H9 (cell line): ENCODE data around the gene TTC29. TPM values are rescaled to one million over a fixed set of nuclear protein-coding genes. Genes with fewer than 3 reads are reported as not detected.

Experiments
- DNase-seq: peaks from one replicate; pipeline ENCODE4 v3.0.0-alpha.2; 2017
- H2AFZ ChIP-seq: one replicate; pipeline ENCODE4 v1.6.1; 2013; ENCODE audit warnings: mild to moderate bottlenecking, low read length, control low read depth, moderate library complexity
- H2AK5ac ChIP-seq: 2 replicates; pipeline ENCODE4 v1.6.1; 2013; ENCODE audit warnings: low read length, control low read depth, mixed read lengths; ENCODE audit not compliant: insufficient read length
- H2BK120ac ChIP-seq: one replicate; pipeline ENCODE4 v1.6.1; 2013; ENCODE audit warnings: low read depth, mild to moderate bottlenecking, low read length, control low read depth, inconsistent platforms; ENCODE audit not compliant: poor library complexity, severe bottlenecking
- H2BK12ac ChIP-seq: 2 replicates; pipeline ENCODE4 v1.6.1; 2013; ENCODE audit warnings: low read length, control low read depth, mixed read lengths, low read depth; ENCODE audit not compliant: insufficient read length
- H2BK15ac ChIP-seq: 2 replicates; pipeline ENCODE4 v1.6.1; 2013; ENCODE audit warnings: low read depth, low read length, control low read depth
- H2BK20ac ChIP-seq: one replicate; pipeline ENCODE4 v1.6.1; 2013; ENCODE audit warnings: low read depth, mild to moderate bottlenecking, low read length, control low read depth, inconsistent platforms; ENCODE audit not compliant: poor library complexity, severe bottlenecking
- H2BK5ac ChIP-seq: 2 replicates; pipeline ENCODE4 v1.6.1; 2013; ENCODE audit warnings: low read length, control low read depth, mixed read lengths; ENCODE audit not compliant: insufficient read length
- H3K14ac ChIP-seq: 2 replicates; pipeline ENCODE4 v1.6.1; 2013; ENCODE audit warnings: low read length, control low read depth; ENCODE audit not compliant: insufficient read depth
- H3K18ac ChIP-seq: 2 replicates; pipeline ENCODE4 v1.6.1; 2013; ENCODE audit warnings: low read depth, mild to moderate bottlenecking, mixed read lengths, low read length, control low read depth; ENCODE audit not compliant: insufficient read length
- H3K23ac ChIP-seq: 2 replicates; pipeline ENCODE4 v1.6.1; 2013; ENCODE audit warnings: low read length, control low read depth, mixed read lengths, low read depth; ENCODE audit not compliant: insufficient read length
- H3K23me2 ChIP-seq: 2 replicates; pipeline ENCODE4 v1.6.1; 2013; ENCODE audit warnings: low read depth, mild to moderate bottlenecking, mixed read lengths, low read length, control low read depth; ENCODE audit not compliant: insufficient read length, poor library complexity, severe bottlenecking
- H3K27ac ChIP-seq: 2 replicates; pipeline ENCODE4 v1.5.1; 2013; ENCODE audit warnings: low read length, control low read depth, mixed read lengths, low read depth; ENCODE audit not compliant: insufficient read length
- H3K27me3 ChIP-seq: 2 replicates; pipeline ENCODE4 v1.6.1; 2013; ENCODE audit warnings: low read length, control low read depth, inconsistent platforms; ENCODE audit not compliant: insufficient read depth
- H3K4ac ChIP-seq: 2 replicates; pipeline ENCODE4 v1.6.1; 2013; ENCODE audit warnings: low read depth, mild to moderate bottlenecking, control low read depth, inconsistent platforms, low read length, moderate library complexity
- H3K4me1 ChIP-seq: 2 replicates; pipeline ENCODE4 v1.6.1; 2013; ENCODE audit warnings: low read length, control low read depth, inconsistent platforms; ENCODE audit not compliant: insufficient read depth
- H3K4me2 ChIP-seq: 2 replicates; pipeline ENCODE4 v1.6.1; 2013; ENCODE audit warnings: low read length, control low read depth, mixed read lengths; ENCODE audit not compliant: insufficient read length, insufficient read depth
- H3K56ac ChIP-seq: 2 replicates; pipeline ENCODE4 v1.6.1; 2013; ENCODE audit warnings: low read depth, mild to moderate bottlenecking, mixed read lengths, low read length, control low read depth; ENCODE audit not compliant: insufficient read length
- H3K79me1 ChIP-seq: 2 replicates; pipeline ENCODE4 v1.6.1; 2013; ENCODE audit warnings: low read depth, mild to moderate bottlenecking, moderate library complexity, low read length, control low read depth, inconsistent platforms; ENCODE audit not compliant: insufficient read depth, poor library complexity, severe bottlenecking
- H3K79me2 ChIP-seq: 2 replicates; pipeline ENCODE4 v1.6.1; 2013; ENCODE audit warnings: low read length, control low read depth, inconsistent platforms; ENCODE audit not compliant: insufficient read depth
- H3K9ac ChIP-seq: 2 replicates; pipeline ENCODE4 v1.6.1; 2013; ENCODE audit warnings: low read length, control low read depth, mixed read lengths; ENCODE audit not compliant: insufficient read length; ENCODE audit errors: extremely low read depth
- H3K9me3 ChIP-seq: one replicate; pipeline ENCODE4 v1.6.1; 2013; ENCODE audit warnings: low read depth, low read length, inconsistent platforms; ENCODE audit not compliant: control insufficient read depth
- H3T11ph ChIP-seq: one replicate; pipeline ENCODE4 v1.6.1; 2013; ENCODE audit warnings: mild to moderate bottlenecking, low read length, control low read depth, inconsistent platforms
- H4K20me1 ChIP-seq: one replicate; pipeline ENCODE4 v1.6.1; 2013; ENCODE audit not compliant: control insufficient read depth, insufficient read length, insufficient read depth
- H4K5ac ChIP-seq: 2 replicates; pipeline ENCODE4 v1.6.1; 2013; ENCODE audit warnings: low read depth, mild to moderate bottlenecking, mixed read lengths, low read length, control low read depth; ENCODE audit not compliant: insufficient read length
- H4K8ac ChIP-seq: replicated peaks from 2 replicates; pipeline ENCODE4 v1.6.1; 2013; ENCODE audit warnings: low read length, control low read depth, mixed read lengths, low read depth; ENCODE audit not compliant: insufficient read length
- H4K91ac ChIP-seq: 2 replicates; pipeline ENCODE4 v1.6.1; 2013; ENCODE audit warnings: low read depth, mild to moderate bottlenecking, moderate library complexity, mixed read lengths, low read length, control low read depth; ENCODE audit not compliant: insufficient read length
- H3K27ac Mint-ChIP-seq, 3 experiments: 2 replicates in 2 of 3; 3 replicates in 1 of 3; pipeline ENCODE4 v1.8.0; 2020 to 2021; ENCODE audit warnings: mixed read lengths in 3 of 3, mild to moderate bottlenecking in 1 of 3, moderate library complexity in 1 of 3
- H3K27me3 Mint-ChIP-seq: 2 replicates; pipeline ENCODE4 v1.8.0; 2021; ENCODE audit warnings: low read depth, mild to moderate bottlenecking, moderate library complexity, mixed read lengths
- H3K36me3 Mint-ChIP-seq, 3 experiments: 2 replicates in 2 of 3; 3 replicates in 1 of 3; pipeline ENCODE4 v1.8.0; 2020 to 2021; ENCODE audit warnings: low read depth in 3 of 3, mixed read lengths in 3 of 3; ENCODE audit not compliant: insufficient read depth in 1 of 3
- H3K4me1 Mint-ChIP-seq, 2 experiments: 2 replicates each; pipeline ENCODE4 v1.8.0; 2020; ENCODE audit warnings: mixed read lengths in 2 of 2
- H3K4me3 Mint-ChIP-seq, 2 experiments: 2 replicates in 1 of 2; 3 replicates in 1 of 2; pipeline ENCODE4 v1.8.0; 2020 to 2021; ENCODE audit warnings: mild to moderate bottlenecking in 2 of 2, mixed read lengths in 2 of 2, moderate library complexity in 1 of 2
- H3K9me3 Mint-ChIP-seq, 2 experiments: 2 replicates in 1 of 2; 3 replicates in 1 of 2; pipeline ENCODE4 v1.8.0; 2020; ENCODE audit warnings: mild to moderate bottlenecking in 2 of 2, mixed read lengths in 2 of 2, moderate library complexity in 1 of 2
- CTCF ChIP-seq: fragments of 200-600 bp; sonication (generic); conservative IDR thresholded peaks from 3 replicates; pipeline ENCODE4 v1.8.0; 2021; ENCODE audit warnings: antibody characterized with exemption, mild to moderate bottlenecking
- WGBS: extraction: QIAGEN DNeasy Blood & Tissue Kit; methylation state at CpG from one replicate; pipeline ENCODE4 v1.1.7; 2013; ENCODE audit warnings: missing lambda C conversion rate, low lambda C conversion rate, mixed read lengths; ENCODE audit not compliant: insufficient read length; ENCODE audit errors: extremely low coverage; 5-methylcytosine and 5-hydroxymethylcytosine counted together
- total RNA-seq: library from RNA; stranded (reverse); gene quantifications from 2 replicates; pipeline ENCODE4 v1.2.1, GENCODE V29; 2021

Gene TTC29
- total RNA-seq, 1 experiment from 2014 or later: not detected

DNA sequence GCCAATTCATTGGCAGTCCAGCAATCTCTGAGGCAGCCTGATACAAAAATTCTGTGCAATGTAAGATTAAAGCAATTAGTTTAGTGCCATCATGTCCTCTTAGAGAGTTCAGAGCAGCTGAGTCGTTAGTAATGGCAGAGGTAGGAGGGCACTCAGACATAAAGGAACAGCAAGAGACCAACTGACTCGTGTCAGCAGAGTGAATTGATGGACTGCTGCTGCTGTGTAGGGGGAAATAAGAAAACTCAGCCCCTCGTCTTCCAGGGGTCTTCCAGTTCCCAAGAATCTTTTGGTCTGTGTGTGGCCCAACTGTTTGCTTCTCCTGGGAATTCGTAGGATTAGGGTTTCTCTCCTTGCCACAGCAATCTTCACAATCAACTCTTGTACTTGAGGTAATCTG lies 100.9 kb downstream of the TTC29 start:
- no peaks in the 10 kb centered on the region for H3K4me1 ChIP-seq
- H3T11ph ChIP-seq: no peak overlapping the region
- no peaks in the 10 kb centered on the region for H3K79me1 ChIP-seq
- H3K27me3 Mint-ChIP-seq: no peaks in the 10 kb centered on the region
- no peaks in the 10 kb centered on the region for H3K79me2 ChIP-seq
- H4K91ac ChIP-seq: no peak overlapping the region
- H3K9me3 Mint-ChIP-seq: no peaks in the 10 kb centered on the region
- H3K23ac ChIP-seq: no peak overlapping the region
- no peak overlapping the region for H2BK120ac ChIP-seq
- H3K27me3 ChIP-seq: no peaks in the 10 kb centered on the region
- no peak overlapping the region for H2BK5ac ChIP-seq
- H3K4ac ChIP-seq: no peak overlapping the region
- H2BK20ac ChIP-seq: no peak overlapping the region
- no peak overlapping the region for H3K27ac Mint-ChIP-seq
- no peaks in the 10 kb centered on the region for H3K9me3 ChIP-seq
- H2AFZ ChIP-seq: no peak overlapping the region
- no peaks in the 10 kb centered on the region for H3K36me3 Mint-ChIP-seq
- no peak overlapping the region for H3K27ac ChIP-seq
- no peak overlapping the region for H3K4me3 Mint-ChIP-seq
- no peak overlapping the region for H2BK12ac ChIP-seq
- no peaks in the 10 kb centered on the region for H3K23me2 ChIP-seq
- no peak overlapping the region for H2AK5ac ChIP-seq
- WGBS: no CpG with 5 or more reads among the region's 4 CpGs
- no peak overlapping the region for H3K56ac ChIP-seq
- no peak overlapping the region for H3K4me2 ChIP-seq
- H3K4me1 Mint-ChIP-seq: peaks cover 5 to 6% of the 10 kb centered on the region in 2 experiments
- no peak overlapping the region for H3K14ac ChIP-seq
- H3K9ac ChIP-seq: no peak overlapping the region
- no peak for TF ChIP-seq CTCF
- DNase-seq: no peak
- H2BK15ac ChIP-seq: no peak overlapping the region
- no peak overlapping the region for H3K18ac ChIP-seq
- H4K8ac ChIP-seq: no peak overlapping the region
- no peak overlapping the region for H4K5ac ChIP-seq
- no peaks in the 10 kb centered on the region for H4K20me1 ChIP-seq
